ENCODE results near the gene SLC6A18.

The SLC6A18 gene

GRCh38 chr5:1202026-1202797, 23.0 kb upstream of the SLC6A18 start:
- H3K4me3 ChIP-seq (replicated peaks; ENCODE audit: low read depth, low read length) = no peak overlapping the region
- no peak for DNase-seq (ENCODE audit: extremely low read depth, low read depth)
- no peak for TF ChIP-seq CTCF (IDR thresholded peaks at IDR 0.05; ENCODE audit: low read depth, low read length, missing control alignments)

- no peak for TF ChIP-seq CTCF (IDR thresholded peaks at IDR 0.05; ENCODE audit: low read depth, low read length, missing control alignments)
- H3K4me3 ChIP-seq (replicated peaks; ENCODE audit: low read depth, low read length) = no peak overlapping the region
- DNase-seq (ENCODE audit: extremely low read depth, low read depth) = no peak
Measured at GRCh38 chr5:1202798-1203185, 22.4 kb upstream of the SLC6A18 start.

- TF ChIP-seq CTCF (IDR thresholded peaks at IDR 0.05; ENCODE audit: low read depth, low read length, missing control alignments) = no peak
- H3K4me3 ChIP-seq (replicated peaks; ENCODE audit: low read depth, low read length) = no peak overlapping the region
- DNase-seq (ENCODE audit: extremely low read depth, low read depth) = no peak
Measured at GRCh38 chr5:1203311-1203967, 21.7 kb upstream of the SLC6A18 start.

- DNase-seq (ENCODE audit: extremely low read depth, low read depth) = no peak
- no peak overlapping the region for H3K4me3 ChIP-seq (replicated peaks; ENCODE audit: low read depth, low read length)
Measured at GRCh38 chr5:1203968-1204692, 21.1 kb upstream of the SLC6A18 start.

GRCh38 chr5:1204693-1205242, 20.4 kb upstream of the SLC6A18 start:
- no peak for DNase-seq (ENCODE audit: extremely low read depth, low read depth)
- TF ChIP-seq CTCF (IDR thresholded peaks at IDR 0.05; ENCODE audit: low read depth, low read length, missing control alignments) = peak; percentile 44
- H3K4me3 ChIP-seq (replicated peaks; ENCODE audit: low read depth, low read length) = no peak overlapping the region

More at GRCh38 chr5:1203968-1204692, 21.1 kb upstream of the SLC6A18 start:
- no peak for TF ChIP-seq CTCF (IDR thresholded peaks at IDR 0.05; ENCODE audit: low read depth, low read length, missing control alignments)

GRCh38 chr5:1205255-1206180, 19.7 kb upstream of the SLC6A18 start:
- H3K4me3 ChIP-seq (replicated peaks; ENCODE audit: low read depth, low read length) = no peak overlapping the region
- no peak for DNase-seq (ENCODE audit: extremely low read depth, low read depth)
- no peak for TF ChIP-seq CTCF (IDR thresholded peaks at IDR 0.05; ENCODE audit: low read depth, low read length, missing control alignments)

All from HFF-Myc (cell line).